ENCODE results near the gene GPC5. TPM values are rescaled to one million over a fixed set of nuclear protein-coding genes. Genes with fewer than 3 reads are reported as not detected.

GPC5 gene
- total RNA-seq, 1 donor from 2014 or later, result 8.7 TPM

DNA sequence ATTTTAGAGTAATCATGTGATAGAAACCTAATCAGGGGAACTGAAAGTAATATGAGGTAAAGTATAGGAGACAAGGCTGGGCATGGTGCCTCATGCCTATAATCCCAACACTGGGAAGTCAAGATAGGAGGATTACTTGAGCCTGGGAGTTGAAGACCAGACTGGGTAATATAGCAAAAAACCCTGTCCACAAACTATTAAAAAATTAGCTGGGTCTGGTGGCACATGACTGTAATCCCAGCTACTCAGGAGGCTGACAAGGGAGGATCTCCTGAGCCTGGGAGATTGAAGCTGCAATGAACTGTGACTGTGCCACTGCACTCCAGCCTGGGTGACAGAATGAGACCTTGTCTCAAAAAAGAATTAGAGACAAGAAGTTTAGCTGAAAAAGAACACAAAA, 469.9 kb downstream of the GPC5 start:
- intact Hi-C loops (cut with DNase I), result no loop called here
- H3K4me3 ChIP-seq, result no peak overlapping the region
- H3K36me3 ChIP-seq, result no peaks in the 10 kb centered on the region
- no peaks in the 10 kb centered on the region for H3K4me1 ChIP-seq
- TF ChIP-seq, protein P1, sequence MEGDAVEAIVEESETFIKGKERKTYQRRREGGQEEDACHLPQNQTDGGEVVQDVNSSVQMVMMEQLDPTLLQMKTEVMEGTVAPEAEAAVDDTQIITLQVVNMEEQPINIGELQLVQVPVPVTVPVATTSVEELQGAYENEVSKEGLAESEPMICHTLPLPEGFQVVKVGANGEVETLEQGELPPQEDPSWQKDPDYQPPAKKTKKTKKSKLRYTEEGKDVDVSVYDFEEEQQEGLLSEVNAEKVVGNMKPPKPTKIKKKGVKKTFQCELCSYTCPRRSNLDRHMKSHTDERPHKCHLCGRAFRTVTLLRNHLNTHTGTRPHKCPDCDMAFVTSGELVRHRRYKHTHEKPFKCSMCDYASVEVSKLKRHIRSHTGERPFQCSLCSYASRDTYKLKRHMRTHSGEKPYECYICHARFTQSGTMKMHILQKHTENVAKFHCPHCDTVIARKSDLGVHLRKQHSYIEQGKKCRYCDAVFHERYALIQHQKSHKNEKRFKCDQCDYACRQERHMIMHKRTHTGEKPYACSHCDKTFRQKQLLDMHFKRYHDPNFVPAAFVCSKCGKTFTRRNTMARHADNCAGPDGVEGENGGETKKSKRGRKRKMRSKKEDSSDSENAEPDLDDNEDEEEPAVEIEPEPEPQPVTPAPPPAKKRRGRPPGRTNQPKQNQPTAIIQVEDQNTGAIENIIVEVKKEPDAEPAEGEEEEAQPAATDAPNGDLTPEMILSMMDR (IDR thresholded peaks at IDR 0.05), result no peak
- no peak for DNase-seq
- H3K27ac ChIP-seq, result no peak overlapping the region
- no peaks in the 10 kb centered on the region for H3K9me3 ChIP-seq
- no peaks in the 10 kb centered on the region for H3K27me3 ChIP-seq (ENCODE audit: low read depth)
- ATAC-seq, result no peak

DNA sequence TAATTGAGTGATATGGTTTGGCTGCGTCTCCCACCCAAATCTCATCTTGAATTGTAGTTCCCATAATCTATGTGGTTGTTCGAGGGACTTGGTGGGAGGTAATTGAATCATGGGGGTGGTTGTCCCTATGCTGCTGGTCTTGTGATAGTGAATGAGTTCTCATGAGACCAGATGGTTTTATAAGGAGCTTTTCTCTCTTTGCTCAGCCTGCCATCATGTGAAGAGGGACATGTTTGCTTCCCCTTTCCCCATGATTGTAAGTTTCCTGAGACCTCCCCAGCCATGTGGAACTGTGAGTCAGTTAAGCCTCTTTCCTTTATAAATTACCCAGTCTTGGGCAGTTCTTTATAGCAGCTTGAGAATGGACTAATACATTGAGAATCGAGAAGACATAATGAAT, 480.1 kb downstream of the GPC5 start:
- TF ChIP-seq, protein P1 (IDR thresholded peaks at IDR 0.05), result no peak
- no peaks in the 10 kb centered on the region for H3K4me1 ChIP-seq
- no peaks in the 10 kb centered on the region for H3K9me3 ChIP-seq
- intact Hi-C loops (cut with DNase I), result no loop called here
- DNase-seq, result no peak
- no peak for ATAC-seq
- H3K27me3 ChIP-seq (ENCODE audit: low read depth), result no peaks in the 10 kb centered on the region
- H3K4me3 ChIP-seq, result no peak overlapping the region
- H3K27ac ChIP-seq, result no peak overlapping the region
- H3K36me3 ChIP-seq, result no peaks in the 10 kb centered on the region

DNA sequence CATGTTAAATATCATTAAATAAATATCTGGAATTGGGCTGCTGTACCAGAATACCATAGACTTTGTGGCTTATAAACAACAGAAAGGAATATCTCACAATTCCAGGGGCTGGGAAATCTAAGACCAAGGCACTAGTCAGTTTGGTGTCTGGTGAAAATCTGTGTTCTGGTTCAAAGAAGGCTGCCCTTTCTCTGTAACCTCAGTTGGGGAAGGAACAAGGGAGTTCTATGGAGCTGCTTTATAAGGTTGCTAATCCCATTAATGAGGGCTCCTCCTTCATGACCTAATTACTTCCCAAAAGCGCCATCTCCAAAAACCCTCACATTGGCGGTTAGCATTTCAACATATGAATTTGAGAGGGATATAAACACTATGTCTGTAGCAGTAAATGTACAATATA, 480.9 kb downstream of the GPC5 start:
- Histone ChIP-seq H3K4me3 (no peak overlapping the region), H3K36me3 (no peaks in the 10 kb centered on the region), H3K4me1 (no peaks in the 10 kb centered on the region), H3K27me3 (ENCODE audit: low read depth) (no peaks in the 10 kb centered on the region), H3K9me3 (no peaks in the 10 kb centered on the region), H3K27ac (no peak overlapping the region)
- ATAC-seq (no peak), DNase-seq (no peak)
- intact Hi-C loops (cut with DNase I), result no loop called here
- TF ChIP-seq, protein P1 (IDR thresholded peaks at IDR 0.05), result no peak

DNA sequence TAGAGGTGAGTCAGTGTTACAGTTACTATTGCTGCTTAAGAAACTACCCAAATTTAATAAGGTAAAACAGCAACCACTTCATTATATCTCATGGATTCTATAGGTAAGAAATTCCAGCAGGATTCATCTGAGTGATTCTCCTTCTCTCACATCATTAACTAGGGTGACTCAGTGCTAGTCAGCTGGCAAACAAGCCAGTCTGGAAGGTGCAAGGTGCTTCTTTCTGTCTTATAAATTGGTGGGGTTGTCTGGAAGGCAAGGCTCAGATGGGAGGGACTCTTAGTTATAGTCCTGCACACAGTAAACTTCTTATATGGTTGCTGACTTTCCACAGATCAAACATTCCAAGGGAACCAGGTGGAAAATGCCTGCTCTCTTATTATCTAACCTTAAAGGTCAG, 484.5 kb downstream of the GPC5 start:
- no peaks in the 10 kb centered on the region for H3K4me1 ChIP-seq
- DNase-seq (no peak), ATAC-seq (no peak)
- no peak overlapping the region for H3K4me3 ChIP-seq
- TF ChIP-seq, protein P1 (IDR thresholded peaks at IDR 0.05), result no peak
- H3K9me3 ChIP-seq, result no peaks in the 10 kb centered on the region
- intact Hi-C loops (cut with DNase I), result no loop called here
- no peaks in the 10 kb centered on the region for H3K27me3 ChIP-seq (ENCODE audit: low read depth)
- H3K27ac ChIP-seq, result no peak overlapping the region
- no peaks in the 10 kb centered on the region for H3K36me3 ChIP-seq

DNA sequence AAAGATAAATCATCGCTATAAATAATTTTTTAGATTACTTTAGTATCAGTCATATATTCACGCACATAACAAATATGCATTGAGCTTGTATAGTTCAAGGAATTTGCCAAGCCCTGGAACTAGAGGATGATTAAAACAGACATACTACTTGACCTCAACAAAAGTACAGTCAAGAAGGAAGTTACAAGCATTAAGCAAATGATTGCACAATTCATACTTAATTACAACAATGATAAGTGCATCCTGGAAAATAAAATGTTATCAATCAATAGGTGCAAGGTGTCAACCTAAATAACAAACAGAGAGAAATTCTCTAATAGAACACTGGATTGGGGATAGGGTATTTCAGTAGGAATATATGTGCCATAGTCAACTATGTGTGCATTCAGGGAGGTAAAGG, 491.2 kb downstream of the GPC5 start:
- no peaks in the 10 kb centered on the region for H3K4me1 ChIP-seq
- no peaks in the 10 kb centered on the region for H3K27me3 ChIP-seq (ENCODE audit: low read depth)
- no peaks in the 10 kb centered on the region for H3K36me3 ChIP-seq
- no peak for DNase-seq
- TF ChIP-seq, protein P1 (IDR thresholded peaks at IDR 0.05), result no peak
- no peaks in the 10 kb centered on the region for H3K9me3 ChIP-seq
- ATAC-seq, result no peak
- H3K27ac ChIP-seq, result no peak overlapping the region
- intact Hi-C loops (cut with DNase I), result no loop called here
- no peak overlapping the region for H3K4me3 ChIP-seq

DNA sequence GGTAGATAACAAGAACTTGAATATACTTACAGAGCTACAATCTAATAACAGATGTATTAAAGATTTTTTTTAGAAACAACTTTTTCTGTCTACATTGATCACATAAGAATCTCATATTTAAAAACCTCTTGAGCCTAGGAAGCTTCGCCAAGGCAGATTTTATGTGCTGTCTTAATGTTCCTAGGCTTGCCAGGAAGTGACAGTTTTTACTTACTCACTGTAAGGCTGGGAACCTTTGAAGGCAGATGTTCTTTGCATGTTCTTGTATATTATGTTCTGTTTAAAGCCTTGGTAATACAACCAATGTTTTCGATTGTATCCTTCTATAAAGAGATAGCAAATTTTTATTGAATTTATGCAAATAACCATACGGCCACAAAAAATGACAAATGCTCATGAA, 492.7 kb downstream of the GPC5 start:
- Histone ChIP-seq H3K27me3 (ENCODE audit: low read depth) (no peaks in the 10 kb centered on the region), H3K4me3 (no peak overlapping the region), H3K9me3 (no peaks in the 10 kb centered on the region), H3K4me1 (no peaks in the 10 kb centered on the region), H3K27ac (no peak overlapping the region), H3K36me3 (no peaks in the 10 kb centered on the region)
- ATAC-seq (no peak), DNase-seq (no peak)
- TF ChIP-seq, protein P1 (IDR thresholded peaks at IDR 0.05), result no peak
- intact Hi-C loops (cut with DNase I), result no loop called here
